Activated T-cell treated with anti-CD3 and anti-CD28 coated beads for 24 hours (primary cell): ENCODE data around the gene SLIT3.

Source experiments
- DNase-seq: peaks from one replicate; pipeline ENCODE4 v3.0.0-alpha.2; 2020; ENCODE audit warnings: low read depth

SLIT3 gene

DNA sequence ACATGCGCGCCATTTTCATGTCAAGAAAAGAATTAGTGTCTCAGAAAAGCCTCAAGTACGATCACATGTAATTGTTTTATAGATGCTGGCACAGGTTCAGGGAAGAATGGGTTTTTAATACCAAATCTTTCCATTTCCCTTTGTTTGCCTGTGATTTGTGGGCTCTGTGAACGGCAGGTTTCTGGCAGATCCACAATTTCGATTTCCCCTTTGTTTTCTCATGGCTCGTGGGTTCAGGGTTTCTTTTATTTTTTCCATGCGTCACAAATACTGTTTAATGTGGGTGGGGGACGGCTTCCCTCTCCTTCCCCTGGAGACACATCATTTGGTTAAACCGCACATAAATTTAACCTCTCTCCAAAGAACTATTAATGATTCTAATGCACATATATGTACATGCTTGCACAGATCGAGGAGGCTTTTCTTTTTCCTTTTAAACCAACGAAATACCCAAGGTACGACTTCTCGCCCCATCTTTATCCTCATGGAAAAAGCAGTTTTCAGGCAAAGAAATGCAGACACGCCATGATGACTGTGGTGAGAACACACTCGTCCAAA is 195.9 kb downstream of the SLIT3 start:
- no peak for DNase-seq

DNA sequence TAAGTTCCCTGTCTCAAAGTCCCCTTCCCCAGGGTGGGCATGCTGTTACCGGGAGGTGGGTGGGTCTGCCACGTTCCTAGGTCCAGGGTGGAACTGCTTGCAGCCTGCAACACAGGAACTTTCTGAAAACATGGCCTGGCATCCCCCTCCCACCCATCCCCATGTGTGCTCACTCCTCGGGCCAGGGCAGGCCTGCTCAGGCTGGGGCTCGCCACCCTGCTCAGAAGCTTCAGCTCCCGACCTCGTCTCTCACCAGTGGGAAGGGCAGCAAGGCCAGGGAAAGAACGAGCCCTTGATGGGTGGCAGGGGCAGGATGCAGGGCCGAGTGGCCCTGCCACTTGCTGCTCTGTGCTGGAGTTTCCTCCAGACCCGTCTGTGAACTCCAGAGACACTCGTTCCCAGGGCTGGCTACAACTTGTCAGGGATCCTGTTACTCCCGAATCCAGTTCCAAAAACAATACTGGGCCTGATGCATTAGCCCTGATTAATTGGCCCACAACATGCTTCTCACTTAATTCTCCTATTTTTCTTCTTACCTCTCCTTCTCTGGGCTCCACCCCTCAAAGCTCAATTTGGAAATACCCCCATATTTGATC is 197.3 kb downstream of the SLIT3 start:
- DNase-seq, result no peak

- no peak for DNase-seq
Observed at GRCh38 chr5:169101966-169102365, 199.0 kb downstream of the SLIT3 start.

DNA sequence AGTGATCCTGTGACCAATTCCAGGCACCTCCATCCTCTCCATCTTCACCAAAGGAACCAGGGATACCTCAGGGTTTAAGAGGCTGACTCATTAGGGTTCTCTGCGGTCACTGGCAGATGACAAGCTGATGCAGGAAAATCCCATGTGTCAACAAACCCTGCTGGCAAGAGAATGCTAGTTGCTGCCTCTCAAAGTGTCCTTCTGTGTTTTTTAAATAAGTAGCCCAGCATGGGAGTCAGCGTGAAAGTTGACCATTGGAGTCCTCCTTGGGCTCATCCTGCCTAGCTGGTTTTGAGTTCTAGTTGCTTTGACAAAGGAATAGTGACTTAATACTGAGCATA is 200.2 kb downstream of the SLIT3 start:
- no peak for DNase-seq

DNA sequence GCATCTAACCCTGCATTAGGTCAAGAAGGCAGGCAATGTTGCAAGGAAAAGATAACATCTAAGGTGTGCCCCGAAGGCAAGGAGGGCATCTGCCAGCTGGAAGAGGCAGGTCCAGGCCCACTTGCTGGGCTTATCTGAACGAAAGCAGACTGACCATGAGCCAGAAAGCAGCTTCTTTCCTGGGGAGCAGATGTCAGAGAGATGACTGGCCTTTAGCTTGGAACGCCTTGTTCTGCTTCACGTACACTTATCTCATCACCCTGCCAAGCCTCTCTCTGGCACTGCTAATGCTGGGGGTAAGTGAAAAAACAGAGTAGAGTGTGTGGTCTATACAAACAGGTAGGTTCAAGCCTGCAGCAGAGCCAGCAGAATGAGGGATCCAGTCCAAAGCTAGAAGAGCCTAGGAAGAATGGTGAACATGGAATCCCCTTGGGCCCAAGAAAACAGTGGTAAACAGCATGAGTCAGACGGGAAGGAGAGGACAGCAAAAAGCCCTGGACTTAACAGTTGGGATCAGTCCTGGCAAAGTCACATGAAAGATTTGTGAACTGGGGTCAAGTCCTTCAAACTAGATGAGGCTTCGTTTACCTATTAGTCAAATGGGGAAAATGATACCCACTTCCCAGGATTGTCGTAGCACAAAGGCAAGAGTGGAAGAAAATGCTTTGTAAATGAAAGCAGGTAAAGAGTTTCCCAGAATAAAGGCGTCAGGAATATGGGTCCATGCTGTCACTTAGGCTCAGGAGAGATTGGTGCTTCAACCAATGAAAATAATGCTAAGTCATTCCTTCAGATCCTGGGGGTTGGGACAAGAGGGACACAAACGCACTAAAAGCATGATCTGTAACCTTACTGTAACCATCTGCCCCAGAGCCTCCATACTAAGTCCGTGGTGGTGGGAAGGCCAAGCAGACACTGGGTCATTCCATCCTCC is 200.9 kb downstream of the SLIT3 start:
- no peak for DNase-seq

GRCh38 chr5:169098331-169099121 is 202.4 kb downstream of the SLIT3 start:
- DNase-seq, result no peak

GRCh38 chr5:169097374-169098326 is 203.3 kb downstream of the SLIT3 start:
- no peak for DNase-seq

GRCh38 chr5:169095976-169096375 is 205.0 kb downstream of the SLIT3 start:
- DNase-seq, result no peak

DNA sequence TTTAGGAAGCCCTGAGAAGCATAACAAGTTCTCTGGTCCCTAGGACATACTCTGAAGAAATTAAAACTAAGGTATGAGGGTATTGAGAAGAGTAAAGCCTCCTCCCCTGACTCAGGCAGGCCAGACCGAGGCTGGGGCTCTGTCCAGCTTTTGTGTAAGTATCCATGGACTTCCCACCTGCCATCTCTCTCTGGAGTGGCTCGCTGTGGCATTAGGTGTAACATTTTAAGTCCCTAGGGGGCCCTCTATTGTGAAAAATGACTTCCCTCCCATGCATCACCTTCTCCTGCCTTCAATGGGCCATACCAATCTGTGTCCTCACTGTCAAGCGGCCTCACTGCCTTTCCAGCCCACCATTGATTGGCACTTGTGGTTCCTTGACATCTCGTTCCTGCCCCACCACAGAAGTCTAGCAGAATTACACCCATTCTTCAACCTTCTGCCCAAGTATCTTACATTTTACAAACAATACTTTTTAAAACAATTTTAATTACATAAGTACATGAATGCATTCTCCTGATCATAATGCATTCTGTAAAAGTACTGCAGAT is 205.5 kb downstream of the SLIT3 start:
- DNase-seq, result no peak

GRCh38 chr5:169094586-169095409 is 206.1 kb downstream of the SLIT3 start:
- DNase-seq, result no peak

DNA sequence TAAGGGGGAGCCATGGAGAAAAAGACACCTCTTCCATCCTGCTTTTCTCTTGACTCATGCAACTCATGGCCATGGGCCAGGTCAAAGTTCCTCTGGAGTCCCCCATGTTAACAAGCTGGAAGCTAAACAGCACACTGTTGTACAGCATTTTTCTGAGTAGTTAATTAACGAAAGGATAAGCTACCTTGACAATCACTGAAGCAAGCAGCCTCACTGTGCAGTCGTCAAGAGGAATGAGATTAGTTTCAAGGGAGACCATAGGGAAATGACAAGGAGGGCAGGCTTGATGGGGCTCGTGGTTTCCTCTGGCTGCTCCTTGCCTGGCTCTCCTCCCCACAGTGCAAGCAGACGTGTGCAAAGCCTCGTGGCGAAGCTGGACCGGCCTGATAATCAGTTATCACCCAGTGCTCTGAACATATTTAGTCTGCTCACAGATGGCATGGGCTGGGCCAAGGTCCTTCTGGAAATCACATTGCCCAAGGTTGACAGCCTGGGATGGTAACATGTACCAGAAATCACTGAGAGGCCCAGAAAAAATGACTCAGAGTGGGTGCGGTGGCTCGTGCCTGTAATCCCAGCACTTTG is 209.5 kb downstream of the SLIT3 start:
- no peak for DNase-seq

DNA sequence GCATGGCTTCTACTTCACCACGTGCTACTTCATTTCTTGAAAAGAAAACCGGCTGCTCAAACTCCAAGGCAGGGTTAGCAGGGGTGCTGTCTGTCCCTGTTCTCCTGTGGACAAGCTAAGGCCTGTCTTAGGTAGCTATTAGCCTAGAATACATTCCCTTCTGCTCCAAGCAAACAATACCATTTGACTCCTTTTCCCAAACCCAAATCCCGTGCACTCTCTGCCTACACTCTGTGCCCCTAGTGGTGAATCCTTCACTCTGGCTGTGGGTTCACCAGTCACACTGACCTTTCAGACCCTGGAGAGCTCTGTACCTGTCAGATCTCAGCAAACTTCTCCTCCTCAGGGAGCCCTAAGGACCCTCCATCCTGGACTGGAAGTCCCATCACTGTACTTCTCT is 211.6 kb downstream of the SLIT3 start:
- no peak for DNase-seq

DNA sequence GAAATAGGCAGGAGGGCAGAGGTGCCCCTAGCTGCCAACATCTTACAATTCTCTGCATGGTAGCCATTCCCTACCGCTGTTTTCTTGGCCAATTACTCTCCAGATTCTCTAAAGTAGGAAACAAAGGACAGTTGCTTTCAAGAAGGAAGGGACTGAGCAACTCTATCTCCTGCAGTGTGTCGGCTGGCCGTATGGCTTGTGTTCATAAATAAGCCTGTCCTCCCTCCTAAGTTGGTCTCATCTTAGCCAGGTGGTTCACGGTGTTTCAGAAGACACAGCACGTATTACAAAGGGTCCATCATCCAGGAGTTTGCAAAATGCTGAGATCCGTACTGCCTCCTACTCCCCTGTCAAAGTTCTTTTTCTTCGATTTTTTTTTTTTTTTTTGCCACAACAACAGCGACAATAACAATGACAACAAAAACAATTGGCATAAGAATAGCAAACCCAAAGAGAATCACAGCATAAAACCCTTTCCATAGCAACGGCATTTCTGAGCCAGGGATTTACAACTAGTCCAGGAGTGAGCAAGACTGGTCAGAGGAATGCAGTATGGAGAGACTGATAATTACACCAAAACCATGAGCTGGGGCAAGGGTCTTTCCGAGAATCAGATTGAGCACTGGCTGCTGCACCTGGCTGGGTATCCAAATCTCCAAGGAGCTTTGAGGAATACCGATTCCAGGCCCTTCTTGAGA is 212.8 kb downstream of the SLIT3 start:
- no peak for DNase-seq

GRCh38 chr5:169085636-169086035 is 215.3 kb downstream of the SLIT3 start:
- no peak for DNase-seq

DNA sequence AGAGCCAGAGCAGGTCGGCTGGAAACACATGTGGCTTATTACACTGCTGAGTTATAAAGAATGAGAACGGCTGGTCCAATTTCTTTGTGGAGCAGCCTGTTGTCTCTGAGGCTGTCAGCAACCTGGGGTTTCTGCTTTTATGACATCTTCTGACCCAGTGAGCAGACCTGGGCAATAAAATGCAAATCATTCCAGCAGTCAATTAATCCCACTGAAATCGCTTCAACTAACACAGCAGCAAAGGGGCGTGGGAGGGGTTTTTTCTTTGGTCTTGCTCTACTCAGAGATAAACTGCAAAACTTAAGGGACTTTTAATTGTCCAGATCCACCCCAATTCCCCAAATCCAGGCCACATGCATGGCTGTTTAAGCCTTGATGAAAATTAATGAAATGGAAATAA is 215.7 kb downstream of the SLIT3 start:
- no peak for DNase-seq

GRCh38 chr5:169084775-169085174 is 216.2 kb downstream of the SLIT3 start:
- no peak for DNase-seq

DNA sequence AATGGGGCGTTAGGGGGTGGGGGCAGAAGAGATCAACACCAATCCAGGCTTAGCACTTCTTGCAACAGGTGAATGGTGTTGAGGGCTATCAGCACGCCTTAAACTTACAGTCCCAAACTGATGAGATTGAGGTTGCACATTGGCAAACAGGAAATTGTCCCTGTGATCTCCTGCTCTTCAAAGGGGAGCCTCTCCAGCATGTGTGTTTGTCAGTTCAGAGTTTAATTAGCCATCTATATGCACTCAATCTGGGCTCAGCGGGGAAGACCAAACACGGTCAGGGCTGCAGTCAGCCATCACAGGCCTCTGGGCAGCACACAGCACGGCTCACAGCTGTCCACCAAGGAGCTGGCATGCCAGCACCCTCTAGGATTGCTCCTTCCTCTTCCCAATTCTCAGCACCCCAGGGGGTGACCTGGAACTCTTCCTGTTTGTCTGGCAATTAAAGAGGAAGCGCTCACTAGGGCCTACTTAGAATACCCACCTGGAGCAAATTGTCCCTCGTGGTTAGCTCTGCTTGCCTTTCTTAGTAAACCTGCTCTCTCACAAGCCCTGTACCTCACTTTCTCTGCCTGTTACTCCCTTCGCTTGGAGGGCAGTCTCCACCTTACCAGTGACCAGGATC is 217.4 kb downstream of the SLIT3 start:
- DNase-seq, result no peak

- DNase-seq, result no peak
Observed at GRCh38 chr5:169081000-169081724, 219.8 kb downstream of the SLIT3 start.
